ENCODE measurements around the gene SLC25A53.
A peak's percentile ranks its signal among the peaks of the same experiment; 100 is the strongest.
"Not testable (repeated sequence)": the region's sequence is repeated elsewhere in the genome, so short reads cannot be mapped to it uniquely, and the experiment has no call there.

SLC25A53 gene

GRCh38 chrX:104084063-104084462, 72.7 kb downstream of the SLC25A53 start:
- Histone ChIP-seq H3K27ac (ENCODE audit: poor library complexity, severe bottlenecking) (no peak overlapping the region), H3K27me3 (ENCODE audit: insufficient read depth, poor library complexity, severe bottlenecking) (no peaks in the 10 kb centered on the region), H3K4me3 (ENCODE audit: severe bottlenecking) (no peak overlapping the region), H3K9me3 (ENCODE audit: severe bottlenecking) (no peaks in the 10 kb centered on the region), H3K36me3 (ENCODE audit: low read depth) (no peaks in the 10 kb centered on the region), H3K4me1 (ENCODE audit: insufficient read depth, poor library complexity, severe bottlenecking) (no peaks in the 10 kb centered on the region)
- ATAC-seq (ENCODE audit: low read depth) (no peak), DNase-seq (ENCODE audit: low spot score) (no peak)
- TF ChIP-seq CTCF (IDR thresholded peaks at IDR 0.05; ENCODE audit: poor library complexity, severe bottlenecking) = no peak

GRCh38 chrX:104077854-104078253, 79.0 kb downstream of the SLC25A53 start:
- H3K9me3 ChIP-seq (ENCODE audit: severe bottlenecking); H3K4me1 ChIP-seq (ENCODE audit: insufficient read depth, poor library complexity, severe bottlenecking); H3K36me3 ChIP-seq (ENCODE audit: low read depth); H3K4me3 ChIP-seq (ENCODE audit: severe bottlenecking); DNase-seq (ENCODE audit: low spot score); H3K27me3 ChIP-seq (ENCODE audit: insufficient read depth, poor library complexity, severe bottlenecking); ATAC-seq (ENCODE audit: low read depth); H3K27ac ChIP-seq (ENCODE audit: poor library complexity, severe bottlenecking): not testable (repeated sequence)

- DNase-seq (ENCODE audit: low spot score); H3K9me3 ChIP-seq (ENCODE audit: severe bottlenecking); H3K4me1 ChIP-seq (ENCODE audit: insufficient read depth, poor library complexity, severe bottlenecking); H3K27ac ChIP-seq (ENCODE audit: poor library complexity, severe bottlenecking); H3K4me3 ChIP-seq (ENCODE audit: severe bottlenecking); H3K27me3 ChIP-seq (ENCODE audit: insufficient read depth, poor library complexity, severe bottlenecking); H3K36me3 ChIP-seq (ENCODE audit: low read depth): not testable (repeated sequence)
- peak; percentile 86 for ATAC-seq (ENCODE audit: low read depth)
Measured at GRCh38 chrX:104075778-104076445, 80.9 kb downstream of the SLC25A53 start, which contains the start of gene TMSB15C. TSS of gene TMSB15C (minus strand) at chrX:104076236.

- H3K4me1 ChIP-seq (ENCODE audit: insufficient read depth, poor library complexity, severe bottlenecking); DNase-seq (ENCODE audit: low spot score); H3K9me3 ChIP-seq (ENCODE audit: severe bottlenecking); ATAC-seq (ENCODE audit: low read depth); H3K4me3 ChIP-seq (ENCODE audit: severe bottlenecking); H3K27ac ChIP-seq (ENCODE audit: poor library complexity, severe bottlenecking); H3K36me3 ChIP-seq (ENCODE audit: low read depth); H3K27me3 ChIP-seq (ENCODE audit: insufficient read depth, poor library complexity, severe bottlenecking): not testable (repeated sequence)
Measured at GRCh38 chrX:104062636-104063035, 94.2 kb downstream of the SLC25A53 start.

- H3K27me3 ChIP-seq (ENCODE audit: insufficient read depth, poor library complexity, severe bottlenecking); H3K4me3 ChIP-seq (ENCODE audit: severe bottlenecking); H3K9me3 ChIP-seq (ENCODE audit: severe bottlenecking); H3K36me3 ChIP-seq (ENCODE audit: low read depth); H3K4me1 ChIP-seq (ENCODE audit: insufficient read depth, poor library complexity, severe bottlenecking); ATAC-seq (ENCODE audit: low read depth); DNase-seq (ENCODE audit: low spot score); H3K27ac ChIP-seq (ENCODE audit: poor library complexity, severe bottlenecking): not testable (repeated sequence)
Measured at GRCh38 chrX:104054956-104055355, 101.9 kb downstream of the SLC25A53 start.
